Osteocyte (in vitro differentiated cells): Measurements from ENCODE around the gene RNF121. TPM values are rescaled to one million over a fixed set of nuclear protein-coding genes. Genes with fewer than 3 reads are reported as not detected.

ENCODE experiments used
- DNase-seq: peaks from one replicate; pipeline ENCODE4 v3.0.0; 2021; ENCODE audit warnings: mixed read lengths; ENCODE audit not compliant: unreplicated experiment; ENCODE audit errors: extremely low spot score
- H3K27ac Mint-ChIP-seq: one replicate; pipeline ENCODE4 v1.8.0; 2021; ENCODE audit warnings: mild to moderate bottlenecking, mixed read lengths; ENCODE audit not compliant: unreplicated experiment
- H3K27me3 Mint-ChIP-seq: one replicate; pipeline ENCODE4 v1.8.0; 2021; ENCODE audit warnings: mixed read lengths; ENCODE audit not compliant: unreplicated experiment
- H3K36me3 Mint-ChIP-seq: one replicate; pipeline ENCODE4 v1.8.0; 2021; ENCODE audit warnings: mixed read lengths; ENCODE audit not compliant: unreplicated experiment
- H3K4me1 Mint-ChIP-seq: one replicate; pipeline ENCODE4 v1.8.0; 2021; ENCODE audit warnings: mixed read lengths; ENCODE audit not compliant: unreplicated experiment
- H3K4me3 Mint-ChIP-seq: one replicate; pipeline ENCODE4 v1.8.0; 2021; ENCODE audit warnings: mild to moderate bottlenecking, moderate library complexity, mixed read lengths; ENCODE audit not compliant: unreplicated experiment
- H3K9me3 Mint-ChIP-seq: one replicate; pipeline ENCODE4 v1.8.0; 2021; ENCODE audit warnings: mixed read lengths; ENCODE audit not compliant: unreplicated experiment
- total RNA-seq: library from RNA; stranded (reverse); gene quantifications from 2 replicates; pipeline ENCODE4 v1.2.1, GENCODE V29; 2021
- TF ChIP-seq, protein P1 (sequence below): fragments of 200-600 bp; sonication (generic); IDR thresholded peaks from 2 replicates; pipeline ENCODE4 v1.5.0; 2021; ENCODE audit warnings: antibody characterized with exemption, mild to moderate bottlenecking, moderate library complexity

The RNF121 gene
- total RNA-seq, 1 donor from 2014 or later, result 44.9 TPM

DNA sequence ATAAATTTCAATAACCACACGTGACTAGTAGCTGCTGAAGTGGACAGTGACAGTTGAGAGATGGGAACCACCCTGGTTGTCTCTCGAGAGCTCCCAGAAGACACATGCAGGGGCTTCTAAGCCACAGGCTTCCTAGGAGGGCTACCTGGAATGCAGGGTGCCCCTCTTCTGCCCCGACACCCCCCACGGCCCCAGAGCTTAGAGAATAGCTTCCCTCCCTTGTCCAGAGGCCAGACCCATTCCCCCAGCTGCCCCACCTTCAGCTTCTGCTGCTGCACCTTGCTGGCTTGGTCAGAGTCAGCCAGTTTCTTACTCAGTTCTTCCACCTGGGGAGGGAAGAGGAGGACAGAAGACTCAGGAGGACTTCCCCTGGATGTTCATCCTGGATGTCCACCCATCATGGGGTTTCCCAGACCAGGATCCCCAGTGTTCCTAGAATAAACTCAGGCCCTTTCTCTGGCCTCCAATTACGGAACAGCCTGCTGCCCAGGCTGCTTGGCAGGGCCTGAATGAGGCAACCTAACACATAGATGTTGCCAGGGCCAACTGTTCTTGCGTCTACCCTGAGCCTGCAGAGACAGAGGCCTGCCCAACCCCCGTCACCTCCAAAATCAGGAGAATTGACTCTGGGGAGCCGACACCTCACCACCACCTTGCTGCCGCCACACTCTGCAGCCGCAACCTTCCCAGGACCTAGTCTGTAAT, 81.8 kb downstream of the RNF121 start:
- H3K4me1 Mint-ChIP-seq, result no peaks in the 10 kb centered on the region
- H3K36me3 Mint-ChIP-seq, result peaks cover 60% of the 10 kb centered on the region
- TF ChIP-seq, protein P1, sequence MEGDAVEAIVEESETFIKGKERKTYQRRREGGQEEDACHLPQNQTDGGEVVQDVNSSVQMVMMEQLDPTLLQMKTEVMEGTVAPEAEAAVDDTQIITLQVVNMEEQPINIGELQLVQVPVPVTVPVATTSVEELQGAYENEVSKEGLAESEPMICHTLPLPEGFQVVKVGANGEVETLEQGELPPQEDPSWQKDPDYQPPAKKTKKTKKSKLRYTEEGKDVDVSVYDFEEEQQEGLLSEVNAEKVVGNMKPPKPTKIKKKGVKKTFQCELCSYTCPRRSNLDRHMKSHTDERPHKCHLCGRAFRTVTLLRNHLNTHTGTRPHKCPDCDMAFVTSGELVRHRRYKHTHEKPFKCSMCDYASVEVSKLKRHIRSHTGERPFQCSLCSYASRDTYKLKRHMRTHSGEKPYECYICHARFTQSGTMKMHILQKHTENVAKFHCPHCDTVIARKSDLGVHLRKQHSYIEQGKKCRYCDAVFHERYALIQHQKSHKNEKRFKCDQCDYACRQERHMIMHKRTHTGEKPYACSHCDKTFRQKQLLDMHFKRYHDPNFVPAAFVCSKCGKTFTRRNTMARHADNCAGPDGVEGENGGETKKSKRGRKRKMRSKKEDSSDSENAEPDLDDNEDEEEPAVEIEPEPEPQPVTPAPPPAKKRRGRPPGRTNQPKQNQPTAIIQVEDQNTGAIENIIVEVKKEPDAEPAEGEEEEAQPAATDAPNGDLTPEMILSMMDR, result no peak
- no peak for DNase-seq
- no peak overlapping the region for H3K4me3 Mint-ChIP-seq
- no peaks in the 10 kb centered on the region for H3K9me3 Mint-ChIP-seq
- no peaks in the 10 kb centered on the region for H3K27me3 Mint-ChIP-seq
- peak overlapping the region; percentile 23 for H3K27ac Mint-ChIP-seq

DNA sequence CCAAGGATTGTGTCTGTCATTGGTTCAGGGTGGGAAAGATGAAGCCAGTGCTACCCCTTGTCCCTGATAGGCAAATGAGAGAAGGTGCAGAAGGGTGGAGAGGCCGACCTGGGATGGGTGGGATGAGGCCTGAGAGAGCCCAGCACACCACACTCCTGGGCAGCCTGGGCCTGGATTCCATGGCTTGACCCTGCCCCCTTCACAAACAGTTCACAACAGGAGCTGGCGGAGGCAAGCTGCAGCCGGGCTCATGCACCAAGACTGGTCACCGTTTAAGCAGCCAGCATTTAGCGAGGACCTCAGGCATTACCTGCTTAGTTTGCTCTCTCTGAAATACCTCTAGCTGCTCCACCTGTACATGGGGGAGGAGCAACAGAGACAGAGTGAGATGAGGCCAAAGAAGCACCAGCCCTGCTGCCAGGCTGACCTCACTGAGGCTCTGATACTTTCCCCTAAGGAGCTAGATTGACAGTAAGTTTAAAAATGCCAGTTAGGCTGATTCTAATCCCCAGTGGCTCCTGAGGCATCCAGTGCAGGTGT, 83.3 kb downstream of the RNF121 start:
- H3K4me3 Mint-ChIP-seq, result no peak overlapping the region
- H3K27ac Mint-ChIP-seq, result peak overlapping the region; percentile 19
- TF ChIP-seq, protein P1, result no peak
- no peaks in the 10 kb centered on the region for H3K27me3 Mint-ChIP-seq
- DNase-seq, result no peak
- peaks cover 59% of the 10 kb centered on the region for H3K36me3 Mint-ChIP-seq
- H3K4me1 Mint-ChIP-seq, result no peaks in the 10 kb centered on the region
- no peaks in the 10 kb centered on the region for H3K9me3 Mint-ChIP-seq

DNA sequence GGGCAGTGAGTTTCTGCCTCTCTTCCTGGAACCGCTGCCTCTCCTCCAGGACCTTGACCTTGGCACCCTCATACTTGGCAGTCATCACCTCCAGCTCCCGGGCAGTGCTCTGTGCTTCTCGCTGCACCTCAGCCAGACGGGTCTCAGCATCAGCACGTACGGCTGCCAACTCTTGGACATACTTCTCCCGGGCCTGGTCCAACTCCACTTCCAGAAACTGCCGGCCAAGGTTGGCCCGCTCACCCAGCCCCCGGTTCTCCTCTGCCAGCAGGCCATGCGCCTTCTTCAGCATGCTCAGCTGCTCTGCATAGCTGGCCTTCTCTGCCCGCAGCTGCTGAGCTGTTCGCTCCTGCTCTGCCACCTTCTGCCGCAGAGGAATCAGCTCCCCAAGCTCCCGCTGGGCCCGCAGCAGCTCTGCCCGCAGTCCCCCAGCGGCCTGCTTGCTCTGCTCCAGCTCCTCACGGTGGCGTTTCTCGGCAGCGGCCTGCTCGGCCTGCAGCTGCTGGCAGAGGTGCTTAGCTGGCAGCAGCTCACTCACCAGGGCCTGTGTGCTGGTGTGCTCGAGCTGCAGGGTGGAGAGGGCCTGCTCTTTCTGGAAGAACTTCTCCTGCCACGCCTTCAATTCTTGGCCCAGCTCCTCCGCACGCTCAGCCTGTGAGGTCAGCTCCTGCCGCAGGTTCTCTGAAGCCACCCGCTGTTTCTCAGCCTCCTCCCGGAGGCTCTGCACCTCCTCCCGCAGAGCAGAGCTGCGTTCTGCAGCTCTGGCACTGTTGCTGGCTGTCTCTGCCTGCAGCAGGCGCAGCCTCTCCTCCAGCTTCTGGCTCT, 84.3 kb downstream of the RNF121 start:
- no peaks in the 10 kb centered on the region for H3K27me3 Mint-ChIP-seq
- no peaks in the 10 kb centered on the region for H3K9me3 Mint-ChIP-seq
- TF ChIP-seq, protein P1, result no peak
- H3K4me3 Mint-ChIP-seq, result no peak overlapping the region
- H3K36me3 Mint-ChIP-seq, result peaks cover 62% of the 10 kb centered on the region
- no peaks in the 10 kb centered on the region for H3K4me1 Mint-ChIP-seq
- no peak for DNase-seq
- no peak overlapping the region for H3K27ac Mint-ChIP-seq

DNA sequence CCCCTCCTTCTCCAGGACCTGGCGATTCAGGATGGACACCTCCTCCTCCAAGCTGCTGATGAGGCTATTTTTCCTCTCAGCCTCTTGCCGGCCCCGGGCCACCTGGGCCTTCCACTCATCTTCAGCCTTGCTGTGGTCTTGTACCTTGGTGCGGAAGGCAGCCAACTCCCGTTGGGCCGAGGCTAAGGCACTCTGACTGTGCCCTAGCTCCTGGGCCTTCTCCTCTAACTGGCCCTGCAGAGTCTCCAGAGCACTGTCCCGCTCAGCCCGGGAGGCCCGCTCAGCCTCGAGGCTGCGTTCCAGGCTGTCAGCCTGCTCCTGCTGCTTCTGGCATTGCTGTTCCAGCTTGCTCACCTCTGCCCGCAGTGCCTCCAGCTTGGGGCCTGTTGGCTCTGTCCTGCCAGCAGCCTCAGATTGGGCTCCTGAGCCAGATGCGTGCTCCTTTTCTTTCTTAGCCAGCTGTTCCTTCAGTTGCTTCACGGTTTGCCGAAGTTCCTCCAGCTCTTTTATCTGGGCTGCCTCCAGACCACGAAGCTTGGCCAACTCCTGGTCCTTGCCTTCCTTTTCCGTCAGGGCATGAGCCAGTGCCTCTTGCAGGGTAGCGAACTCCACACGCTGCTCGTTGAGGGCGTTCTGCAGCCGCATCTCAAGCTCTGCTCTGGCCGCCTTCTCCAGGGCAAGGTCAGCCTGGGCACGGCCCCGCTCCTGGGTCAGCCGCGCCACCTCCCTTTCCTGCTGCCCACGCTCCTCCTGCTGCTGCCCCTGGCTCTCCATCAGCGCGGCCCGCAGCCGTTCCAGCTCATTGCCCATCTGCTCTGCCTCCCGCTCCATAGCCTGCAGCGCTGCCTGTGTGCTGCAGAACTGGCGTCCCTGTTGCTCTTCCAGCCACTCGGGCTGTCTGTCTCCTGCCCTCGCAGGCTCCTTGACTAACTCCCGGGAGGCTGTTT, 85.2 kb downstream of the RNF121 start:
- Mint-ChIP-seq H3K9me3 (no peaks in the 10 kb centered on the region), H3K4me1 (no peaks in the 10 kb centered on the region), H3K27ac (no peak overlapping the region), H3K4me3 (no peak overlapping the region), H3K27me3 (no peaks in the 10 kb centered on the region), H3K36me3 (peaks cover 63% of the 10 kb centered on the region)
- no peak for DNase-seq
- TF ChIP-seq, protein P1, result no peak
